CD4-positive, CD25-positive, alpha-beta regulatory T cell (primary cell): ENCODE measurements around the gene PLPP2. TPM values are rescaled to one million over a fixed set of nuclear protein-coding genes. Genes with fewer than 3 reads are reported as not detected.

Experiments
- ATAC-seq, 2 donors: fragments of 150-1000 bp; cut with Tn5 transposase; one replicate each; pipeline ENCODE4 v1.10.0; 2021; ENCODE audit warnings: low read depth in 2 of 2, moderate number of reproducible peaks in 2 of 2, moderate library complexity in 1 of 2
- DNase-seq, 3 donors: peaks; one replicate each; pipeline versions ENCODE4 v3.0.0 to v3.0.0-alpha.2; 2012 to 2022; ENCODE audit warnings: mixed read lengths in 1 of 3
- H3K27ac ChIP-seq: one replicate; pipeline ENCODE4 v1.7.0; 2013; ENCODE audit warnings: mild to moderate bottlenecking, low read length; ENCODE audit not compliant: insufficient read depth, poor library complexity, severe bottlenecking
- H3K27me3 ChIP-seq: one replicate; pipeline ENCODE4 v1.7.0; 2013; ENCODE audit warnings: low read length; ENCODE audit not compliant: control insufficient read depth, insufficient read depth
- H3K36me3 ChIP-seq: one replicate; pipeline ENCODE4 v1.7.0; 2013; ENCODE audit warnings: mild to moderate bottlenecking, low read length, moderate library complexity; ENCODE audit not compliant: control insufficient read depth, insufficient read depth
- H3K4me1 ChIP-seq: 2 replicates; pipeline ENCODE4 v1.7.0; 2013; ENCODE audit warnings: mild to moderate bottlenecking, low read length; ENCODE audit not compliant: insufficient read depth, control insufficient read depth, poor library complexity, severe bottlenecking
- H3K4me3 ChIP-seq: one replicate; pipeline ENCODE4 v1.7.0; 2013; ENCODE audit warnings: low read depth, mild to moderate bottlenecking, low read length, moderate library complexity
- H3K9me3 ChIP-seq, 2 experiments: 1 replicate in 1 of 2; 2 replicates in 1 of 2; pipeline ENCODE4 v1.7.0; 2013; ENCODE audit warnings: low read length in 2 of 2, mild to moderate bottlenecking in 1 of 2, moderate library complexity in 1 of 2; ENCODE audit not compliant: control insufficient read depth in 2 of 2
- H3K27ac Mint-ChIP-seq, 3 donors: one replicate each; pipeline ENCODE4 v1.8.0; 2020 to 2022; ENCODE audit warnings: mild to moderate bottlenecking in 3 of 3, mixed read lengths in 3 of 3, moderate library complexity in 2 of 3
- H3K27me3 Mint-ChIP-seq: one replicate; pipeline ENCODE4 v1.8.0; 2022; ENCODE audit warnings: mild to moderate bottlenecking, mixed read lengths
- H3K36me3 Mint-ChIP-seq: one replicate; pipeline ENCODE4 v1.8.0; 2020; ENCODE audit warnings: mixed read lengths
- H3K4me1 Mint-ChIP-seq, 4 donors: one replicate each; pipeline ENCODE4 v1.8.0; 2020 to 2022; ENCODE audit warnings: mixed read lengths in 4 of 4, mild to moderate bottlenecking in 1 of 4
- H3K4me3 Mint-ChIP-seq, 4 donors: one replicate each; pipeline ENCODE4 v1.8.0; 2020 to 2022; ENCODE audit warnings: mild to moderate bottlenecking in 4 of 4, mixed read lengths in 4 of 4, moderate library complexity in 3 of 4
- H3K9me3 Mint-ChIP-seq, 7 donors: one replicate each; pipeline ENCODE4 v1.8.0; 2020 to 2022; ENCODE audit warnings: mixed read lengths in 7 of 7, mild to moderate bottlenecking in 3 of 7, moderate library complexity in 2 of 7
- polyA plus RNA-seq, 4 donors: library from polyadenylated mRNA; unstranded; fragments of 300-500 nt; fragmentation: Illumina TruSeq; gene quantifications; one replicate each; pipeline ENCODE4 v1.2.3, GENCODE V29; 2021
- total RNA-seq: library from RNA; stranded (reverse); gene quantifications from one replicate; pipeline ENCODE4 v1.2.3, GENCODE V29; 2022

Gene PLPP2
- total RNA-seq (0.12 TPM), polyA plus RNA-seq (under 1 TPM in 1 of 4 donors, not detected in 3; 0.22 TPM)

GRCh38 chr19:291006-291521 lies at the start of gene PLPP2:
TSS of gene PLPP2 (minus strand) at chr19:291403. CDS start at chr19:291336, 67 bp downstream.
- no peaks in the 10 kb centered on the region for H3K36me3 Mint-ChIP-seq
- Histone ChIP-seq H3K9me3 (no peaks in the 10 kb centered on the region), H3K4me3 (no peak within 1 kb of the TSS), H3K36me3 (no peaks in the 10 kb centered on the region), H3K27me3 (peaks cover 4% of the 10 kb centered on the region), H3K4me1 (peaks cover 14% of the 10 kb centered on the region), H3K27ac (no peak within 1 kb of the TSS)
- ATAC-seq (no peak), DNase-seq (no peak)
- peaks cover 0 to 17% (median under 1%) of the 10 kb centered on the region in 4 donors for H3K4me1 Mint-ChIP-seq
- peak within 1 kb of the TSS in 1 of 3 donors; percentile 56 for H3K27ac Mint-ChIP-seq
- peak within 1 kb of the TSS in 3 of 4 donors; percentile 16 to 69 (median 22) for H3K4me3 Mint-ChIP-seq
- peaks cover 58% of the 10 kb centered on the region for H3K27me3 Mint-ChIP-seq
- H3K9me3 Mint-ChIP-seq: peaks cover 0 to 3% (median 0%) of the 10 kb centered on the region in 7 donors

GRCh38 chr19:340620-341385 lies 49.6 kb upstream of the PLPP2 start:
- H3K4me3 Mint-ChIP-seq: peak overlapping the region; percentile 34 to 85 (median 74)
- no peak overlapping the region for H3K27ac ChIP-seq
- peaks cover 6% of the 10 kb centered on the region for H3K27me3 Mint-ChIP-seq
- no peaks in the 10 kb centered on the region for H3K9me3 ChIP-seq
- H3K4me1 Mint-ChIP-seq: peaks cover 36 to 77% (median 43%) of the 10 kb centered on the region in 4 donors
- H3K27ac Mint-ChIP-seq: peak overlapping the region in 2 of 3 donors; percentile 52 to 79
- no peak for DNase-seq
- H3K27me3 ChIP-seq: no peaks in the 10 kb centered on the region
- H3K36me3 ChIP-seq: no peaks in the 10 kb centered on the region
- peaks cover 18% of the 10 kb centered on the region for H3K36me3 Mint-ChIP-seq
- H3K4me3 ChIP-seq: no peak overlapping the region
- peaks cover 35% of the 10 kb centered on the region for H3K4me1 ChIP-seq
- no peak for ATAC-seq
- H3K9me3 Mint-ChIP-seq: peaks cover 0 to 1% (median 0%) of the 10 kb centered on the region in 7 donors

- Mint-ChIP-seq H3K27ac (no peak overlapping the region), H3K4me3 (peak overlapping the region in 1 of 4 donors; percentile 66), H3K9me3 (peaks cover 0 to 1% (median 0%) of the 10 kb centered on the region in 7 donors), H3K4me1 (peaks cover 34 to 67% (median 43%) of the 10 kb centered on the region in 4 donors), H3K27me3 (no peaks in the 10 kb centered on the region), H3K36me3 (peaks cover 18% of the 10 kb centered on the region)
- Histone ChIP-seq H3K4me1 (peaks cover 35% of the 10 kb centered on the region), H3K27me3 (no peaks in the 10 kb centered on the region), H3K27ac (no peak overlapping the region), H3K9me3 (no peaks in the 10 kb centered on the region), H3K4me3 (no peak overlapping the region), H3K36me3 (peaks cover 2% of the 10 kb centered on the region)
- no peak for ATAC-seq
- DNase-seq: no peak
Measured at GRCh38 chr19:339262-339887, 48.2 kb upstream of the PLPP2 start.

GRCh38 chr19:338421-338820 lies 47.2 kb upstream of the PLPP2 start:
- Histone ChIP-seq H3K4me1 (peaks cover 29% of the 10 kb centered on the region), H3K36me3 (peaks cover 6% of the 10 kb centered on the region), H3K27me3 (no peaks in the 10 kb centered on the region), H3K9me3 (no peaks in the 10 kb centered on the region), H3K4me3 (no peak overlapping the region), H3K27ac (no peak overlapping the region)
- H3K36me3 Mint-ChIP-seq: peaks cover 22% of the 10 kb centered on the region
- H3K9me3 Mint-ChIP-seq: peaks cover 0 to 1% (median 0%) of the 10 kb centered on the region in 7 donors
- DNase-seq (no peak), ATAC-seq (no peak)
- H3K27ac Mint-ChIP-seq: peak overlapping the region in 1 of 3 donors; percentile 48
- H3K4me1 Mint-ChIP-seq: peaks cover 29 to 62% (median 37%) of the 10 kb centered on the region in 4 donors
- no peaks in the 10 kb centered on the region for H3K27me3 Mint-ChIP-seq
- peak overlapping the region in 1 of 4 donors; percentile 66 for H3K4me3 Mint-ChIP-seq

GRCh38 chr19:336067-336614 lies 44.9 kb upstream of the PLPP2 start:
- Histone ChIP-seq H3K4me1 (peaks cover 7% of the 10 kb centered on the region), H3K27me3 (no peaks in the 10 kb centered on the region), H3K9me3 (no peaks in the 10 kb centered on the region), H3K36me3 (peaks cover 13% of the 10 kb centered on the region), H3K27ac (no peak overlapping the region), H3K4me3 (no peak overlapping the region)
- Mint-ChIP-seq H3K27ac (no peak overlapping the region), H3K4me1 (peaks cover 19 to 39% (median 27%) of the 10 kb centered on the region in 4 donors), H3K36me3 (peaks cover 25% of the 10 kb centered on the region), H3K9me3 (peaks cover 0 to 1% (median 0%) of the 10 kb centered on the region in 7 donors), H3K4me3 (no peak overlapping the region), H3K27me3 (no peaks in the 10 kb centered on the region)
- ATAC-seq (no peak), DNase-seq (no peak)

- Mint-ChIP-seq H3K27ac (no peak overlapping the region), H3K9me3 (peaks cover 0 to 1% (median 0%) of the 10 kb centered on the region in 7 donors), H3K4me1 (peaks cover 17 to 34% (median 24%) of the 10 kb centered on the region in 4 donors), H3K4me3 (peak overlapping the region in 1 of 4 donors; percentile 15), H3K36me3 (peaks cover 27% of the 10 kb centered on the region), H3K27me3 (no peaks in the 10 kb centered on the region)
- ATAC-seq: no peak
- Histone ChIP-seq H3K27me3 (no peaks in the 10 kb centered on the region), H3K4me3 (no peak overlapping the region), H3K4me1 (peaks cover 5% of the 10 kb centered on the region), H3K9me3 (peaks cover 0 to 2% of the 10 kb centered on the region in 2 experiments), H3K36me3 (peaks cover 17% of the 10 kb centered on the region), H3K27ac (no peak overlapping the region)
- no peak for DNase-seq
Measured at GRCh38 chr19:335486-336066, 44.4 kb upstream of the PLPP2 start.

GRCh38 chr19:335072-335471 lies 43.9 kb upstream of the PLPP2 start:
- H3K9me3 ChIP-seq: peaks cover 0 to 3% of the 10 kb centered on the region in 2 experiments
- no peaks in the 10 kb centered on the region for H3K27me3 ChIP-seq
- ATAC-seq (no peak), DNase-seq (no peak)
- no peak overlapping the region for H3K4me3 ChIP-seq
- no peak overlapping the region for H3K27ac ChIP-seq
- Mint-ChIP-seq H3K36me3 (peaks cover 24% of the 10 kb centered on the region), H3K4me3 (peak overlapping the region in 1 of 4 donors; percentile 15), H3K4me1 (peaks cover 13 to 30% (median 19%) of the 10 kb centered on the region in 4 donors), H3K27ac (no peak overlapping the region), H3K27me3 (no peaks in the 10 kb centered on the region), H3K9me3 (peaks cover 0 to 1% (median 0%) of the 10 kb centered on the region in 7 donors)
- peaks cover under 1% of the 10 kb centered on the region for H3K4me1 ChIP-seq
- H3K36me3 ChIP-seq: peaks cover 20% of the 10 kb centered on the region
